Fibroblast of the aortic adventitia (primary cell): Measurements from ENCODE around the gene POLL. TPM values are rescaled to one million over a fixed set of nuclear protein-coding genes. Genes with fewer than 3 reads are reported as not detected.
"Not testable (repeated sequence)": the region's sequence is repeated elsewhere in the genome, so short reads cannot be mapped to it uniquely, and the experiment has no call there.

ENCODE experiments used
- DNase-seq: peaks from one replicate; pipeline ENCODE4 v3.0.0-alpha.2; 2010; ENCODE audit warnings: low read depth
- H3K4me3 ChIP-seq: 2 replicates; pipeline ENCODE4 v1.5.1; 2011; ENCODE audit warnings: low read depth, mild to moderate bottlenecking, control low read depth, low read length, moderate library complexity
- CTCF ChIP-seq: IDR thresholded peaks from 2 replicates; pipeline ENCODE4 v1.5.1; 2011; ENCODE audit warnings: mild to moderate bottlenecking, low read length, control low read depth, inconsistent platforms; ENCODE audit not compliant: insufficient read depth
- total RNA-seq: library from RNA; depleted of rRNA; stranded (reverse); fragments of >200 nt; gene quantifications from 2 replicates; pipeline ENCODE4 v1.2.3, GENCODE V29; 2012; ENCODE audit warnings: low replicate concordance

The POLL gene
- total RNA-seq, 1 donor = 11.1 TPM

DNA sequence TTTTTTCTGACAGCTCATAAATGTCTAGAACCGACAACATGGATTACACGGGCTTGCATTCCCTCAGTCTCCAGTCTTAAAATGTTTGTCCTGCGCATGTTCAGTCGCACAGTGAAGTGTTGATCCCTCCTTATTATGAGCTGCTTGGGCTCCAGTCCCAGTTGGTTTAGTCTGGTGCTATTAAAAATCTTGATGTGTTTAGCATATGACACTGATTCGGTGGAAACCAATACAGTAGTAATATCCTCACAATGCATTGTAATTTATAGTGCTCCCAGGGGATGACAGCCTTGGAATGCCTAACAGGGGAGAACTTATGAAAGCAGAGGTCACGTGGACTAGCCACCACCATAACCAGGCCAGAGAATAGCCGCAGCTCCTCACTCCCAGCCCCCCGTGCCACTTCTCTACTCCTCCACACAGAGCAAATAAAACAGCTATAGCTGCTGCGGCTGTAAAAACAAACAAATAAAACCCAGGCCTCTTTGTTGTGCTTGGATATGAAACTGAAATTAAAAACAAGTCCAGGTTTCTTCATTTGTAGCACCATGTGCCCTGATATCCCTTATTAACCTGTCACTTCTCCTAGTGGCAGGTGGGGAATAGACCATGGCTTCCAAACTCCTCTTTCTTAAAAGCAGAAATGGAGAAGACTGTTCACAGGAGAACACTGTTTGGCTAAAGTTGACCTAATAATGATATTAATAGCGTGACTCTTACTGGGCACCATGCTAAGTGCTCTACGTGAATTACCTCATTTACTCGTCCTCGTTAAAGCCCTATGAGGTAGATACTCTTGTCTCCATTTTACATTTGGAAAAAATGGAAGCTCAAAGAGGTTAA is 7.8 kb upstream of the POLL start:
- no peak for DNase-seq
- no peak for TF ChIP-seq CTCF
- H3K4me3 ChIP-seq = no peak overlapping the region

DNA sequence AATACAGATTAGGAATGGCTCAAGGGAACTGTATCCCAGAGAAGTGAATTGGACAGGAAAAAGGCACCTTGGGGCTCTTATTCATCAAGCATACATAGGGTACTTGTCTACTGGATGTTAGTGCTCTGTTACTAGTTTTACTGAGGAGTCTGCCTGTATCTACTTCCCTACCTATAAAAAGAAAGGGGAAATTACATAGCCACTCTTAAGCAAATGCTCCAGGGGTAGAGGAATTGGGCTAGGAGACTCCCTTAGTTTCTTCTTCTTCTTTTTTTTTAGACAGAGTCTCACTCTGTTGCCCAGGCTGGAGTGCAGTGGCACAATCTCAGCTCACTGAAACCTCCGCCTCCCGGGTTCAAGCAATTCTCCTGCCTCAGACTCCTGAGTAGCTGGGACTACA is 5.3 kb upstream of the POLL start:
- not testable (repeated sequence) for H3K4me3 ChIP-seq, DNase-seq

DNA sequence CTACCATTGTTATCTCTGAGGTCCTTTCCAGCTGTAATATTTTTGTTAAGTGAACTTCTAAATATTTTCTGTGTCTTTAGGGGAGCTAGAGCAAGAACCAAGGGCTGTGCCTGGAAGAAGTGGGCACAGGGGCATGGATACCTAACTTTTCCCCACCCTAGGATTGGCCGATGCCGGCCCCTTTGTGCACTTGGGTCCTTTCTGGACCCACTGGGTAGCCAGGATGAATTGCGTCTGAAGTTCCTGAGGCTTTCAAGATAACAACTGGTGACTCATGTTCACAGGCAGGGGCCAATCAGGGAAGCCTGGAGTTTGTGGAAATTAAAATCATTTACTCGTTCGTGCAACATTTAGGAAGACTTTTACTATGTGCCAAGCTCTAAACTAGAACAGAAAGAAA is 822 bp upstream of the POLL start:
- no peak for TF ChIP-seq CTCF
- H3K4me3 ChIP-seq = peak overlapping the region; percentile 98
- peak; percentile 67 for DNase-seq

DNA sequence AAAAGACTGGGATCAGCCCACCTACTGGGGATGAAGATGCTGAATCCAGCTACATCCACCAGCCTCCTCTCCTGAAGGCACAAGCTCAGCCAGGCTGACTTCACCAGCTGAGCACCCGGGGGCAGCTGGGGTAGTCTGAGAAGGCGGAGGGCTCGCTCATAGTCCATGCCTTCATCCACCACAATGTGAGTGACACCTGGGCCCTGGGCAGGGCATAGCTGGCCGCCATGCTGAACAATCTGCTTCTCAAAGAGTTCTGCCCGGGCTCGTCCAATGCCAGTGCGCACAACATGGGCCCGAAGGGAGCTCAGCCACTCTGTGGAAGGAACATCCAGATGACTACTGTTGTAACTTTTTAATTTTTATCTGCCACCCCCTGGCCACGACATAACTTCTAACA is 2.2 kb downstream of the POLL start:
- TF ChIP-seq CTCF = no peak
- DNase-seq = no peak
- no peak overlapping the region for H3K4me3 ChIP-seq

DNA sequence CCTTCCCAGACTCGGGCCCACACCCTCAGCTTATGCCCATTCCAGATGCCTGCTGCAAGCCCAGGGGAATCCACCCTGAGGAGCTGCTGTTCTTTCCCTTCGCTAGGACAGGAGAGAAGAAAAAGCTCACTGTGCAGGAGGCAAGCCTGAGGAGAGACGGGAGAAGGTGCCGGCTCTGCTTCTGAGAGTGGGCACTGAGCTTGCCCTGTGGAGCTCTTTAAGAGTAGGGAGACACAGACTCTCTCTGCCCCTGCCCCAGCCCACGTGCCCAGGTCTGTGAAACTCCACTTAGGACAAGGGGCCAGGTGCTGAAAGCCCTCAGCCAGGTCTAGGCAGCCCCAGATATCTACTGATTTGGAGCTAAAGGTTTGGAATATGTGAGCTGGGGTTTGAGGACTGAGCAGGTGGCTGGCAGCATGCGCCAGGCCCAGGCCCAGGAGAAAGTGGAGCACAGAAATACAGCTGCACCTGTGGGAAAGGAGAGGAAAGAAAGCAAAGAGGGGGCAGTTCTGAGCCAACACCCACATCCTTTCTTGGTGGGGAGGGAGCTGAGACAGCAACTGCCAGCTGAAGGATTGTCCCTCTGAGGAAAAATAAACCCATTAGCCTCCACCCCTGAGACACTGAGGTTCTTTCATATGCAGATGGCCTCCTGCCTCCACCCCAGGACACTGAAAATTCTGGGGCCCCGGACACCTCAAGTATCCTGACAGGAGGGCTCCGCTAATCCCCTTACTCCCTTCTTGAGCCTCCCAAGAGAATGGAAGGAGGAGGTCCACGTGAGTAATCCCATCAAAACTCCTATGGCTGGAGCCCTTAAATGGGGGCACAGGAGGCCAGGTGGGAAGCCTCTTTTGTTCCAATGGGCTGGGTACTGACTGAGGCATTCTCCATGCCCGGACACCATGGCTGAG is 7.3 kb downstream of the POLL start:
- DNase-seq = no peak
- TF ChIP-seq CTCF = no peak
- no peak overlapping the region for H3K4me3 ChIP-seq

- TF ChIP-seq CTCF = no peak
- H3K4me3 ChIP-seq = no peak overlapping the region
- no peak for DNase-seq
These were observed 8.6 kb downstream of the POLL start for GRCh38 chr10:101579516-101579870.

DNA sequence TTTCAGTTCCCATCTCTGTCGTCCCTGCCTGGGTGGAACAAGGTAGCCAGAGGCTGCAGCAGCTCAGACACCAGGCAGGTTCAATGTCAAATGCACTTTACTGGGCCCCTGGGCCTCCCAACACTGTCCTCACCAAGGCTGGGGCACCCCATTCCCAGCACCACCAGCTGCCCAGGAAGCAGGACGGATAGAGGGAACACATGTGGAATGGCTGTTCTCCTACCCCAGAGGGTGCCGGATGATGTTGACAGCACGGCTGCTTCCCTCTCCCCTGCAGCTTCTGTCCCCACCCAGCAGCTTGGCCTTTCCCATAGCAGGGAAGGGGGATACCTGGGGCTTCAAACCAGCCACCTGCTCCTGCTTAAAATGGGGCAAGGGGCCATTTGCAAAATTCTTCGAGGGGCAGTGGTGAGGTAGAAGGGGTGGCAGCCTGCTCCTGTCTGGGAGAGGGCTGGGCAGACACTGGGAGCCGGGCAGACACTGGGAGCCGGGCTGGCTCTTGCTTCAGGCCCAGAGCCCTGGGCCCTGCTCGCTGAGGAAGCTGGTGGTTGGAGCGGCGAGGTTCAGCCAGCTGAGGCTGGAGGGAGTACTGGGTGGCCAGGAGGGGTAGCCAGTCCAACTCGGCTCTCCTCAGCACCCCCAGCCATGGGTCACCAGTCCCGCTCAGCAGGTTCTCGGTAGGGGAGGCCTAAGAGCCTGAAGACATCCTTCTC is 9.1 kb downstream of the POLL start:
- no peak overlapping the region for H3K4me3 ChIP-seq
- no peak for TF ChIP-seq CTCF
- no peak for DNase-seq
